K562 (cell line): ENCODE results near the gene TRIM38. TPM values are rescaled to one million over a fixed set of nuclear protein-coding genes. Genes with fewer than 3 reads are reported as not detected.
A peak's percentile ranks its signal among the peaks of the same experiment; 100 is the strongest.

Experiments used
- CREB3 ChIP-seq: fragments of 450-650 bp; conservative IDR thresholded peaks from 2 replicates; pipeline ENCODE4 v1.6.1; 2016; ENCODE audit warnings: missing genetic modification characterization, low read depth, mild to moderate bottlenecking, missing compliant biosample characterization, moderate library complexity
- CREB3L1 ChIP-seq: fragments of 450-650 bp; IDR thresholded peaks from 2 replicates; pipeline ENCODE4 v1.6.1; 2014; ENCODE audit warnings: low read depth, mild to moderate bottlenecking, moderate library complexity, borderline replicate concordance
- FOXO4 ChIP-seq: fragments of 450-650 bp; formaldehyde crosslinking; IDR thresholded peaks from 2 replicates; pipeline ENCODE4 v1.4.0; 2020; ENCODE audit warnings: mild to moderate bottlenecking, moderate library complexity
- MTF1 ChIP-seq: fragments of 250-450 bp; sonication (Bioruptor Pico); IDR thresholded peaks from 2 replicates; pipeline ENCODE4 v1.9.0; 2021; ENCODE audit warnings: moderate library complexity, mild to moderate bottlenecking, inconsistent platforms, borderline replicate concordance
- NKRF ChIP-seq: fragments of 450-650 bp; IDR thresholded peaks from 2 replicates; pipeline ENCODE4 v1.6.1; 2016; ENCODE audit warnings: borderline replicate concordance
- RBBP5 ChIP-seq: fragments of 200-600 bp; sonication (generic); IDR thresholded peaks from 2 replicates; pipeline ENCODE4 v1.6.1; 2012; ENCODE audit warnings: borderline replicate concordance, mild to moderate bottlenecking, low read length, control low read depth, inconsistent platforms; ENCODE audit not compliant: insufficient read depth, poor library complexity, severe bottlenecking
- TBL1XR1 ChIP-seq, 2 experiments: IDR thresholded peaks; 2 replicates each; pipeline ENCODE4 v1.6.1; 2012; ENCODE audit warnings: improper control_type of control experiment in 2 of 2, low read length in 2 of 2, mild to moderate bottlenecking in 1 of 2
- TFE3 ChIP-seq: fragments of 450-650 bp; formaldehyde crosslinking; IDR thresholded peaks from 2 replicates; pipeline ENCODE4 v1.4.0; 2020; ENCODE audit warnings: mild to moderate bottlenecking, mixed read lengths
- UBTF ChIP-seq, 2 experiments: IDR thresholded peaks; 2 replicates each; pipeline ENCODE4 v1.6.1; 2012; ENCODE audit warnings: improper control_type of control experiment in 2 of 2, low read depth in 2 of 2, low read length in 2 of 2, borderline replicate concordance in 1 of 2
- ZBTB5 ChIP-seq: fragments of 450-650 bp; IDR thresholded peaks from 2 replicates; pipeline ENCODE4 v1.6.1; 2017; ENCODE audit warnings: antibody characterized with exemption
- polyA plus RNA-seq, 8 experiments: library from polyadenylated mRNA; depleted of rRNA in 4 of 8; stranded (reverse) in 5 of 8; unstranded in 3 of 8; fragments of >200 nt; fragmentation: Nextera tagmentation in 2 of 8; fragmentation: Illumina TruSeq in 1 of 8; extraction: Ambion mirVana in 2 of 8; extraction: Trizol in 1 of 8; gene quantifications; 2 replicates each; pipeline versions ENCODE4 v1.2.1 to v1.2.3, GENCODE V29; 2011 to 2014; ENCODE audit warnings: inconsistent platforms in 1 of 8, missing spikeins in 1 of 8
- total RNA-seq, 7 experiments: library from RNA; depleted of rRNA in 6 of 7; stranded (reverse); fragments of >200 nt in 6 of 7; fragmentation: Illumina TruSeq in 2 of 7; extraction: Trizol in 2 of 7; gene quantifications; 2 replicates each; pipeline versions ENCODE4 v1.2.1 to v1.2.3, GENCODE V29; 2011 to 2021; ENCODE audit warnings: low replicate concordance in 1 of 7

The TRIM38 gene
- total and polyA plus RNA-seq, 9 of the 15 experiments (the other 6 are each of a cell fraction or from before 2014, with no cell fraction given) = 1.7 to 6.7 (median 6.3) TPM

GRCh38 chr6:26025047-26025893, 62.7 kb downstream of the TRIM38 start (continued):
- TF ChIP-seq CREB3L1 (0 out of 2 replicates have a peak, but pooled peaks have one; percentile 27), CREB3 (tag) (0 out of 2 replicates have a peak, but pooled peaks have one; percentile 23), MTF1 (CRISPR knock-in tag) (0 out of 2 replicates have a peak, but pooled peaks have one; percentile 19), UBTF (IDR thresholded peaks at IDR 0.05; ENCODE audit: borderline replicate concordance in 1 of 2, low read depth in 2 of 2, low read length in 2 of 2) (no peak), NKRF (peak; percentile 72; the same call in 1 of the 2 replicates), ZBTB5 (0 out of 2 replicates have a peak, but pooled peaks have one; percentile 23), RBBP5 (peak; percentile 6), TFE3 (no peak), FOXO4 (CRISPR knock-in tag) (0 out of 2 replicates have a peak, but pooled peaks have one; percentile 57), TBL1XR1 (IDR thresholded peaks at IDR 0.05; ENCODE audit: low read length in 2 of 2) (peak in 1 of 2 experiments; percentile 22; a peak in 1 of 4 replicates)
